Measurements from ENCODE around the gene TFIP11.

GRCh38 chr22:26487996-26488395 lies 24.3 kb downstream of the TFIP11 start:
- TF ChIP-seq, protein P1, sequence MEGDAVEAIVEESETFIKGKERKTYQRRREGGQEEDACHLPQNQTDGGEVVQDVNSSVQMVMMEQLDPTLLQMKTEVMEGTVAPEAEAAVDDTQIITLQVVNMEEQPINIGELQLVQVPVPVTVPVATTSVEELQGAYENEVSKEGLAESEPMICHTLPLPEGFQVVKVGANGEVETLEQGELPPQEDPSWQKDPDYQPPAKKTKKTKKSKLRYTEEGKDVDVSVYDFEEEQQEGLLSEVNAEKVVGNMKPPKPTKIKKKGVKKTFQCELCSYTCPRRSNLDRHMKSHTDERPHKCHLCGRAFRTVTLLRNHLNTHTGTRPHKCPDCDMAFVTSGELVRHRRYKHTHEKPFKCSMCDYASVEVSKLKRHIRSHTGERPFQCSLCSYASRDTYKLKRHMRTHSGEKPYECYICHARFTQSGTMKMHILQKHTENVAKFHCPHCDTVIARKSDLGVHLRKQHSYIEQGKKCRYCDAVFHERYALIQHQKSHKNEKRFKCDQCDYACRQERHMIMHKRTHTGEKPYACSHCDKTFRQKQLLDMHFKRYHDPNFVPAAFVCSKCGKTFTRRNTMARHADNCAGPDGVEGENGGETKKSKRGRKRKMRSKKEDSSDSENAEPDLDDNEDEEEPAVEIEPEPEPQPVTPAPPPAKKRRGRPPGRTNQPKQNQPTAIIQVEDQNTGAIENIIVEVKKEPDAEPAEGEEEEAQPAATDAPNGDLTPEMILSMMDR (IDR thresholded peaks at IDR 0.05) = no peak
- no peak for TF ChIP-seq POLR2A (IDR thresholded peaks at IDR 0.05)
